HG02884 (cell line): ENCODE measurements around the gene SCN4A.
A peak's percentile ranks its signal among the peaks of the same experiment; 100 is the strongest.
"Not testable (repeated sequence)": the region's sequence is repeated elsewhere in the genome, so short reads cannot be mapped to it uniquely, and the experiment has no call there.

Source experiments
- ATAC-seq: cut with Tn5 transposase; IDR thresholded peaks from one replicate; pipeline ENCODE4 v1.9.1; 2021; ENCODE audit warnings: mild to moderate bottlenecking, moderate library complexity; ENCODE audit not compliant: unreplicated experiment

Gene SCN4A

DNA sequence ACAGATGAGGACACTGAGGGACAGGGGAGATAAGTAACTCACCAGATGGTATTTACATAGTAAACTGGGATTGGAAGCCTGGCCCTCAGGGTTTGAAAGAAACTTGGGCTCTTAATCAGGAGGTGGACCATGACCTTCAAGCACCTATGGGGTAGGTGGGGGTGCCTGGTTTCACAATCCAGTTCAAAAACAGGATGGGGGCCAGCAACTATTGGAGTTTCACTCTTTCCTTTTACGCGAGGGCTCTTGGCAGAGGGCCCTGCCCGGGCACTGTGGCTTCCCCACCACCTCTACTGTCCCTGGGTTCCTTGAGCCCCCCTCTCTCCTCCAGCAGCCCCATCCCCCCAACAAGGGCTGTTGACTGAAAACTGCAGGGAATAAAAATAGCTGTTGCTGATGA, 14.1 kb upstream of the SCN4A start:
- no peak for ATAC-seq

DNA sequence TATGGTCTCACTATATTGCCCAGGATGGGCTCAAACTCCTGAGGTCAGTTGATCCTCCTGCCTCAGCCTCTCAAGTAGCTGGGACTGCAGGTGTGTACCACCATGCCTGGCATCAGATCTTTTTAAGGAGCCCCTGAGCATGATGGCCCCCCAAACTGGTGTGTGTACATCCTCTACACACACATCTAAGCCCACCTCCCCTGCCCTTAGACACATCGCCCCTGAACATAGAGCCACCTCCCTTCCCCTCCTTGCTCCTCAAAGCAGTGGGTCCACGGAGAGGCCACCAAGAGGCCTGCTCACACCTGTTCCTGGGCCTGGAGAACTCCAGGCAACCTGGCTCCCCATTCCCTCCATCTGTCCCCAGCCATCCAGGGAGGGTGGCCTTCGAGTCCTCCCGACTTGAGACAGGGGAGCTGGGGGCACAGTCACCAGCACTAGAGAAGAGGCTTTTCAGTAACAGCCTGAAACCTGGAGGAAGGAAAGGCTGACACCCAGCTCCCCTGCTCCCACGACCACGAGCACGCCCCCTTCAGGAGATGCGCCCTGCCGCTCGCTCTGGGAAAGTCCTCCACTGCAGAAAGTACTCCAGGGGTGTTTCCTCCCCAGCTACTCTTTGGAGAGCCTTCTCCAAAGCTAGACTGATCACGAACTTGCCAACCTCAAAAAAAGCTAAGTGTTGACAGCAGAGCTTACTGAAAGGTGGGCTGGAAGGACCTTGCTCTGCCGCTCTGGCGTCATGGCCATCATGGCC, 12.8 kb upstream of the SCN4A start:
- ATAC-seq, result no peak

DNA sequence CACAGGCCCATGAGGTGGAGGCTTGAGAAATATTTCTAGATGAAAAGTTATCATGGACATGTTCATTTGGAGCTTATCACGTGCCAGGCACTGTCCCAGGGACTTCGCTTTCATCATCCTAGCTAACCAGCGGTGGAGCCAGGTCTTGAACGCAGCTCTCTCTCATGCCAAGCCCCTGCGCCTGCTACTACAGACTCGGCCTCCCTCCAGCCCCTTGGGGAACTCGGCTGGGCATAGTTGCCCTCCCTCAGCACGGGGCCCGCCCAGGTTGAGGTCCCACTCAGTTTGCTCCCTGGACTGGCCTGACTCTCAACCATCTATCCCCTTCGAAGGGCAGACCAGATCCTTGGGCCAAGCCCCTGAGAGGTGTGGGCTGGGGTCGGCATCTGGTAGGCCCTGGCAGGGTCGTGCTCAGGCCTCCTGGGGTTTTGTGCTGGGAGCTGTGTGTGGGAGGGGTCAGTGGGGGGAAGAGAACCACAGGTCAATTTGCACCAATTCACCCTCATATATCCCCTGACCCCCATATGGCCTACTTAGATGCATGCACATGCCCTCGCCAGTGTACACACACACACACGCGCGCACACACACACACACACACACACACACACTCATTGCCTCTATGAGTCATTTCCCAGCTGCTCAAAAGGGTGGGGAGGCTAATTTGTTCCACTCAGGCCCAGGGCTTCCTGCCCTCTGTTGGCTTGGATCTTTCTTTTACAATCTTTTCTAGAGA, 12.1 kb upstream of the SCN4A start:
- no peak for ATAC-seq

DNA sequence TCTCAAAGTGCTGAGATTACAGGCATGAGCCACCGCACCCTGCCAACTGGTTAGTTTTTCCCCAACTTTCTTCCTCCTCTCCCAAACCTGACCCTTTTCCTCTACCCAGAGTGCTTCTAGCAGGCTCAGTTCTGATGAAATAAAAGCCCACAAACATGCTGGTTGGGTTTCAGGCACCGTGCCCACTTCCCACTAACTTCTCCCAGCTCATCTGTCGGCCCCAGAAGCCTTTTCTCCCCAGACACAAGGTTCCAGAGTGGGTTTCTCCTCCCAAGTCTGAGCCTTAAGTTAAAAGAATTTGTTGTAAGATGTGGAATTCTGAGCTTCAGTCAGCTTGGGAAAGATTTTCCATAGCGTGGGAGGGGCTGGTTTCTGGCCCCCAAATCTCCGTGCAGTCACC, 11.5 kb upstream of the SCN4A start:
- ATAC-seq, result no peak

DNA sequence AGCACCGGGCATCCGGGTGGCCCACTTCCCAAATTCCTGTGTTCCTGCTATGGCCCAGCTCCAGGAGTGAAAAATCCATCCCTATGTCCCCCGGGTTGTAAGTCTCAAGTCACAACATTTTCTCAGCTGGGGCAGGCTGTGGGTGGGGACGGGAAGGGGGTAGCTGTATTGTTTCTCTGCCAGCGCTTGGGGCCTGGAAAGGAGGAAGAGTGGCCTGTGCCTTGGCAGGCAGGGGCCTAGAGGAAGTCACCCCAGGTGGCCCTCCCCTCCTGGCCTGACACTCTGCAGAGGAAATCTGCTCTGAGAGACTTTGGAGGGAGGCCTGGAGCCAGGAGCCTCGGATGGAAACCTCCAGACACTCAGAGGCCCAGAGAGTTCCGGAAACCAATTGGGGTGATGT, 10.6 kb upstream of the SCN4A start:
- ATAC-seq, result no peak

DNA sequence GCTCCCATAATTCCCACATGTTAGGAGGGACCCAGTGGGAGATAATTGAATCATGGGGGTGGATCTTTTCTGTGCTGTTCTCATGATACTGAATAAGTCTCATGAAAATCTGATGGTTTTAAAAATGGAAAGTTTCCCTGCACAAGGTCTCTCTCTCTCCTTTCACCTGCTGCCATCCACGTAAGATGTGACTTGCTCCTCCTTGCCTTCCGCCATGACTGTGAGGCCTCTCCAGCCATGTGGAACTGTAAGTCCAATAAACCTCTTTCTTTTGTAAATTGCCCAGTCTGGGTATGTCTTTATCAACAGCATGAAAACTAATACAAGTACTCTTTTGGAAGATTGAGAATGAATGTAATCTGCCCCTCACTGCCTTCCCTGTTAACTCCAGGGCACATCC, 9.9 kb upstream of the SCN4A start:
- ATAC-seq, result not testable (repeated sequence)

DNA sequence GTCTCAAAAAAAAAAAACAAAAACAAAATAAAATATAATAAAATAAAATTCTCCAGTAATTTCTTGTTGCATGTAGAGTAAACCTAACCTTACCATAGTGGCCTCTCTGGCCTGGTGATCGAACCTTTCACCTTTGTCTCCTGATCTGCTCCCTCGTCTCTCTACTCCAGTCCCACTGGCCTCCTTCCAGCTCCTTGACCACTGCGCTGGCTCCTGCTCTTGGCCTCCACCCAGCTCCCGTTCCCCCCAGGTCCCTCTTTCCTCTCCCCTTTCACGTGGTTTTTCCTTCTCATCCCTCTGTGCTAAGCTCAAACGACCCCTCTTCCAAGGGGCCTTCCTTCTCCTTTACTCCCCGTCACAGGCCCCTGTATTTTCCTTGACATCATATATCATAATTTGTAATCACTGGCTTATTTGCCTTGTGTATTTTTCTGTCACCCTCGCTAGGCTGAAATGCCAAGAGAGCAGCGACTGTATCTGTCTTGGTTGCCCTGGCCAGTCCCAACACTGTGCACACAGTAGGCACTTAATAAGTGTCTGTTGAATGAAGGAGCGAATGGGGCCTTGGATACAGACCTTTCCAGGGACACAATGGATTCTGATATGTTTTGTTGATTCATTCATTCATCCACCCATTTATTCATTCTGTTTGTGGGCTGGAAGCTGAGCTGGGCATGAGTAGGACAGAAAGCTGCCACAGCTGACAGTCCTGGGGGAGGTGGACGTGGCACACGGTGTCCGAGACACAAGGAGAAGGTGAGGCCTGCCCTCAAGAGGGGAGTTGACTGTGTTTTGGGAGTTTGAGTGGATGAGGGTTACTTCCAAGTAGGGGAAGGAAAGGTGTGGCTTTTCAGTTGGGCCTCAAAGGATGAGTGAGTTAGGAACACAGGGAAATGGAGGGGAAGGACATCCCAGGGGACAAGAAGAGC, 5.8 kb upstream of the SCN4A start:
- ATAC-seq, result no peak

DNA sequence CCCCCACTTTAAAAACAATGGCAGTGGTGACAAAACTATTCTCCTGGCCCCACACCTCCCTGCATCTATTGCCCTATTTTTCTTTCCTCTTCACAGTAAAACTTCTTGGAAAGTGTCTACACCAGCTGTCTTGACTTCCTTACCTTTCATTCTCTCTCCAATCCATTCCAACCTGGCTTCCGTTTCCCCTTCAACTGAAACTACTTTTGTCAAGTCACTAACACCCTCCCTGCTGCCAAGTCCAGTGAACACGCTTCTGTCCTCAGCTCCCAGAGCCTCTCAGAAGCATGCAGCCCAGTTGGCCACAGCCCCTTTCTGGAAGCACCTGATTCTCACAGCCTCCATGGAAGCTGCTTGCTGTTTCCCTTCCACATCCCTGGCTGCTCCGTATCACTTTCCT, 4.0 kb upstream of the SCN4A start:
- ATAC-seq, result no peak

DNA sequence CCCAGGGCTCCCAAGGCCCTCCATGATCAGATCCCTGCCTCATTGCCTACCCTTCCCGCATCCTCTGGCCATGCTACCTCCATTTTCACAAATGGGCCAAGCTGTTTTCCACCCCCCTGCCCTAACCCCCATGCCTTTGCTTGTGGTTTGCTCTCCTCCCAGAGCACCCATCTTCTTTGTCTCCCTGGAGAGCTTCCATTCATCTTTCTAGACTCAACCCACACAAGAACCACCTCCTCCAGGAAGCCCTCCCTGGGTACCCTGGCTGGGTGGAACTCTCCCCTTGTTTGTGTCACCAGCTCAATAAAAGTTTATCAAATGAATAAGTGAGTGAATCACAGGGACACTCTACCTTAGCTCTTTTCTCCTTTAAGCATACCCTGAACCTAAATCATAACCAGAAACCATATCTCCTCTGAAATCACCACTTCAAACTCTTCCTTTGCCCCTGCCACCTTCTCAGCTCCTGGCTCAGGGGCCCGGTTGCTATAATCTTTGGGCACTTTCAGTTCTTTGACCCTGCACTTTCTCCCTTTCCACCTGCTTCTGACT, 2.9 kb upstream of the SCN4A start:
- no peak for ATAC-seq

DNA sequence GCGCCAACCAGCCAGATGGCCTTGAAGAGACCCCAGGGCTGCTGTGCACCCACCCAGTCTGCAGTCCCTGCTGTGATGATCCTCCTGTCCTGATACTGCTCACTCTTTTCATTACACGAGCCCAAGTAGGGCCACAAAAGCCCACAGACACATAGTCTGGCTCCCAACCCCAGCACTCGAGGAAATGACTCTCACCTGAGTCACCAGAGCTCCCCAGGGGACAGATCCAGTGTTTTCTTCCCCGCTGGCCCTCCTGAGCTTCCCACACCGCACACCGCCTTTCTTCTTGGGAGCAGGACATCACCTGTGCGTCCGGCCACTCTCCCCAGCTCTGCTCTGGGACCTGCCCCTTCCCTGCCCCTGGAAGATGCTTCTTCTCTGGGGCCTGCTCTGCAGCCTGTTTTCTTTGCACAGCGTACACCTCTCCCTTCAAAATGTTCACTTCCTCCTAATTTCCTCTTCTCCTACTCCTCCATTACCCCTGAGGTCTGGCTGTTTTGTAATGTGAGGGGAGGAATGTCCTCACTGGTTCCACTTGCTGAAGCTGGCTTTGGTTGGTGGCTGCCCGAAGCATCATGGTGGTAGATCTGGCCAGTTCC, 2.0 kb upstream of the SCN4A start:
- ATAC-seq, result no peak

DNA sequence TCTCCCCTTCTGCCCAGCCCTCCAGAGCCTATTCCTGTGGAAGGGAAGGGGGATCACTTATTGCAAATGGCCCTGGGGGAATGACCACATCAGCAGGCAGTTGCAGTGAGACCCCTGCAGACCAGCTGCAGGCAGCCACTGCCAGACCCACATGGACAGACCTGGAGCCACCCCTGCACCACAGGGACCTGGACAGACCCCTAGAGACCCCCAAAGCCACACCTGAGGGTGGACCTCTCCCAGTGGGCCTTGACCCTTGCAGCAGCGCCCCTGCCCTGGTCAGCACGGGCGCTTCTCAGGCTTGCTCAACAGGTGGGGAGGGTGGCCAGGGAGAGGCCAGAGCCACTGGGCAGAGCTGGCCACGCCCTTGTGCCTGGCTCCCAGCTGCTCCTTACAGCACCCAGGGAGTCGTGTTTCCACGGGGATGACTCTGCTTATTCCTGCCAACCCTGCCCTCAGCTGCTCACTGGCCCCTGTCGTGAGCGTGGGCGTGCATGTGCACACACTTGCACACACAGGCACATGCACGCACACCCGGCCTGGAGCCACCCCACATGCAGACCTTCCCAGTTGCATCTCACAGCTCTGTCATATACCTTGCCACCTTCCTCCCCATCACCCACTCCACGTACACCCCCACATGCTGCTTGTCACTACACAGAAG, 1.3 kb upstream of the SCN4A start:
- ATAC-seq, result no peak

DNA sequence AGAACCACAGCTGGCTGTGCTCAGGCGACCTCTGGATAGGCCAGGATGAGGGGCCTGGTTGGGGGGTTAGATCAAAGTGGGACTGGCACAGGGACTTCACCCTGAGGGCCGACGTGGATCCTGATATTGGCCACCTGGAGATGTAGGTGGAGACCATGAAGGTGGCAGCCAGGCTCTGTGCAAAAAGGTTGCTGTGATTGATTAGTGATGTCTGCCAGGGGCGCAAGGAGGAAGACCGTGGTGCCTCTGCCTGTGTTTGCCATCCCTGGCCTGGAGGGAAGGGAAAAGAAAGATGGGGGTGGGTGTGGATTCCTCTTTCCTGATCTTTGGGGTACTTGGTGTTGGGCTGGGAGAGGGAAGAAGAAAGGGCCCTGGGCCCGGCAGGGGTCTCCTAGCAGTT, 529 bp upstream of the SCN4A start:
- ATAC-seq, result no peak

DNA sequence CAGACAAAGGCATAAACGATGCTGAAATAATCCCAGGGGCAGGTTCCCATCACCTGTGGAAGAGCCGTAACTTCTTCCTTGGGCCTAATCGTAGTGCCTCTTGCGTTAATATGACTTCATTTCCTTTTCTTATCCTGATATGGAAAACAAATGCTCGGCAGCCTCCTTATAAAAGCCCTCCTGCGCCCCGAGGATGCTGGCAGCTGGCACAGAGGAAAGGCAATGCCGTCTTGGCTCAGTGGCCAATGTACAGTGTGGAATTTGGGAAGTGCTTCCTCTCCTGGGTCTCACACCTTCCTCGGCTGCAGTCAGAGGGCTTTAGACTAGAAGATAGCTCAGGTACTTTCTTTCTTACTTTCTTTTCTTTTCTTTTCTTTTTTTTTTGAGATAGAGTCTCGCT, 3.4 kb downstream of the SCN4A start:
- no peak for ATAC-seq

DNA sequence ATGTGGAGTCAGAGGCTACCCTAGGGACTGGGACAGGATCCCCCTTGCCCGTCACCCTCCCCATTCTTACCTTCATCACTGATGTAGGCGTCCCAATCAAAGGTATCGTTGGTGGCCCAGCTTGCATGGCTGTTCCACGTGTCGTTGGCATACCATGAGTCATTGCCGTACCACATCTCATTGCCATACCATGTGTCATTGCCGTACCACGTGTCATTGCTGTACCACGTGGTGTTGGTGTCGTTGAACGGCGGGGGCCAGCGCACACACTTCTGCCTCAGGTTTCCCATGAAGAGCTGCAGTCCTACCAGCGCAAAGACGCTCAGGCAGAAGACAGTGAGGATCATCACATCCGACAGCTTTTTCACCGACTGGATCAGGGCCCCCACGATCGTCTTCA, 4.8 kb downstream of the SCN4A start:
- no peak for ATAC-seq

DNA sequence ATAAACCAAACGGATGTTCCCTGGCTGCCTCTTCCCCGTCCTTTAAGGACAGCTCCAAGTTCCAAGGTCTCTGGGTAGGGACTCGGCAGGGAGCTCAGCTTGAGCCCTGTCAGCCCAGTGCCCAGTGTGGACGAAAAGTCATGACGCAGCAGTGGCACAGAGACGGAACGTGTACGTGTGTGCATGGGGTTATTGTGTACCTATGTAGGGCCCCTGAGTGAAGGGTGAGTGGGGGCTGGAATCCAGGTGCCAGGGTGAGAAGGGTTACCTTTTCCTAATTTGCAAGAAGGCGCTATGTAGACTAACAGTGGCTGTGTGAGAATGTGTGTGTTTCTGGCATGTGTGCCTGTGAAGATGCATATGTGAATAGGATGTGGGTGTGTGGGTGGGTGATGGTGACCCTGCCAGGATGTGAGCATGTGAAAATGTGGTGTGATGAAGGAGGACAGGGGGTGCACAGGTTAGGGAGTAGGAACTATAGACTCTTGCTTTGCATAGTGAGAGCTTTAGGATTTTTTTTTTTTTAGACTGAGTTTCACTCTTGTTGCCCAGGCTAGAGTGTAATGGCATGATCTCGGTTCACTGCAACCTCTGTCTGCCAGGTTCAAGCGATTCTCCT, 6.0 kb downstream of the SCN4A start:
- peak; percentile 47 for ATAC-seq

DNA sequence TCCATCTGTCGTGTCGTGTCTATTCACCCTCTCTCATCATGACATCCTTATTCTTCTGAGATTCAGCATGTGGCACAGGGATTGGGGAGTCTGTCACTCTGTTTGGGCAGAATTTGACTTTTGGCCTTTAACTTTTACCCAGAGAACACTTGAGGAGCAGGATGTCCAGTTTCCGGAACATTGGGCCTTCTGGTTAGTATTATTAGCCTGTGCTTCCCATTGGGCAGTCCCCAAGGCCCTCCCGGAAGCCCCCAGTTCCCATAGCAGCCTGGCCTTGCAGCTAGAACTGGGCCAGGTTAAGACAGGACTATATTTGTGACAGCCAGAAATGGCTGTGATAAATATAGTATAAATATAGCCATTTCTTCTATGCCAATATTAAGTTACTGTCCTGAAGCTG, 9.6 kb downstream of the SCN4A start:
- ATAC-seq, result no peak

DNA sequence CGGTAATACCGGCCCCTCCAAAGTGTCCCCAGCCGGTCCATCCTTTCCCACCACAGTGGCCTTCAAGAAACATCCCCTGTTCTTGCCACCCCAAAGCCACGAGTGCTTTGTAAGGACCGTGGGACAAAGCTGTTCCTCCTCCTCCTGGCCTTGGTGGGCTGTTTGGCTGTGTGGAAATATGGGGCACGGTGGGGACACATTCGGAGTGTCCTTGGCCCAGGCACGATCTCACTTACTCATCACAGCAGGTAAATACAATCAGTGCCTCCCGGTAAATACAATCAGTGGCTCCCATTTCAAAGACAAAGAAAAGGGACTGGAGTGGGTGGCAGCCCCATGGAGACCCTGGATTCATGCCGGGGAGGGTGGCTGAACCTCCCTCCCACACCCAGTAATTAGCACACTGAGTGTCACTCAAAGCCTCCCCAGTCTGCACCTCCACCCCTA, 10.4 kb downstream of the SCN4A start:
- no peak for ATAC-seq

DNA sequence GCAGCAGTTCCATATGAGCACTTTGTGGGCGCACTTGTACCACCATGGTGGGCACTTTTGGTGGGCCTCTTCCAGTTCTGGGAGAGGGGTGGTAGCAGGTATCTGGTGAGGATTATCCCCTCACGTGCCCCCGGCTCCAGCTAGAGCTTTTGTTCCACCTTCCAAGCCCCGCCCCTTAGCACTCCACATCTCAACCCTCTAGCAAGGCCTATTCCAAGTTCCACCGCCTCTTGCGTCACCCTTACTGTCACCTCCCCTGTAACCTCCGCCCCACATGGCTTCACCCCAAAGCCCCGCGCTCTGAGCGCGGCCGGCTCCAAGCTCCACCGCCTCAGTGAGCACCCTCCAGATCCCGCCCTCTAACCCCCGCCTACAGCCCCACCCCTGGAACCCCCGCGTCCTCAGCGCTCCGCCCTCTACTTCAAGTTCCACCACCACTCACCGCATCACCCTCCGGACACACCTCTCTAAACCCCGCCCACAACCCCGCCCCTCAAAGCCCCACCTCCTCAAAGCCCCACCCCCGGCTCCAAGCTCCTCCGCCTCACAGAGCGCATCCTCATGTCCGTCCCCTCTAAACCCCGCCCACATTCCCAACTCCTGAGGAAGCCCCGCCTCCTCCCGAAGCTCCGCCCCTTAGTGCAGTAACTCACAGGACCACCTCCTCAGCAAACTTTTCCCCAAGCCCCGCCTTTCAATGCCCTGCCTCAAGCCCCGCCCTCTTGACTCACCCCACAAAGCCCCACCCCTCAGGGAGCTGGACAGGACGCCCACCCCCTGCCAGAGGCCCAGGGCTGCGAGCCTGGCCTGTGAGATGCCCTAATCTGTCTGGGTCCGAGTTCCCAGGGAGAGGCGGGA, 11.1 kb downstream of the SCN4A start:
- no peak for ATAC-seq

DNA sequence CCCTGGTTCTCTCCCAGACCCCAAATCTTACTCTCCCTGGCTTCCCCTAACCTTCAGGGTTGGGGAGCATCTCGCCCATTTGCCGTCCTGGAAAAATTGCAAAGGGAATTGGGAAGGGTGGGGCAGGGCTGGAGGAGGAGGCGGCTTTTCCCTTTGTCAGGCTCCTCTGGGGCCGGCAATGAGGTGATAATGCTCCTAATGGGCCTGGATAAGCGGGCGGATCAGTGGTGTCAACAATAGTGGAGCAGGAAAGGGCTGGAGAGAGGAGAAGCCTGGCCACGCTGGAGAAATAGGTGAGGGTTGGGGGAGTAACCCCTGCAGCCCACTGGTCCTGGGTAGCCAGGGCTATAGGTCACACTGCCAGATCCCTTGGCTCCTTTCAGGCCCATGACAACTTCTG, 12.3 kb downstream of the SCN4A start:
- ATAC-seq, result no peak
